ENCODE results near the gene LECT2.

The LECT2 gene

GRCh38 chr5:135978212-135978631 is 23.4 kb upstream of the LECT2 start:
- DNase-seq, result no peak

- no peak for DNase-seq
Observed at GRCh38 chr5:135977375-135977928, 22.7 kb upstream of the LECT2 start.

- no peak for DNase-seq
Observed at GRCh38 chr5:135976216-135976615, 21.4 kb upstream of the LECT2 start.

GRCh38 chr5:135975122-135975521 is 20.3 kb upstream of the LECT2 start:
- no peak for DNase-seq

- DNase-seq, result no peak
Observed at GRCh38 chr5:135974021-135974600, 19.3 kb upstream of the LECT2 start.

- no peak for DNase-seq
Observed at GRCh38 chr5:135973323-135974020, 18.7 kb upstream of the LECT2 start.

- no peak for DNase-seq
Observed at GRCh38 chr5:135971701-135972100, 16.9 kb upstream of the LECT2 start.

GRCh38 chr5:135966790-135967189 is 12.0 kb upstream of the LECT2 start:
- no peak for DNase-seq

GRCh38 chr5:135966165-135966564 is 11.4 kb upstream of the LECT2 start:
- no peak for DNase-seq

- no peak for DNase-seq
Observed at GRCh38 chr5:135965504-135965903, 10.7 kb upstream of the LECT2 start.

- DNase-seq, result no peak
Observed at GRCh38 chr5:135964670-135965320, 10.0 kb upstream of the LECT2 start.

GRCh38 chr5:135955525-135955924 is 742 bp upstream of the LECT2 start:
- no peak for DNase-seq

- no peak for DNase-seq
Observed at GRCh38 chr5:135953850-135954249, 933 bp downstream of the LECT2 start.

GRCh38 chr5:135952683-135953082 is 2.1 kb downstream of the LECT2 start:
- DNase-seq, result no peak

GRCh38 chr5:135951807-135952206 is 3.0 kb downstream of the LECT2 start:
- no peak for DNase-seq

GRCh38 chr5:135951257-135951656 is 3.5 kb downstream of the LECT2 start:
- DNase-seq, result no peak

GRCh38 chr5:135950611-135951010 is 4.2 kb downstream of the LECT2 start:
- no peak for DNase-seq

- DNase-seq, result peak; percentile 81
Observed at GRCh38 chr5:135944967-135945560, 9.7 kb downstream of the LECT2 start.

- no peak for DNase-seq
Observed at GRCh38 chr5:135944564-135944963, 10.2 kb downstream of the LECT2 start.

- no peak for DNase-seq
Observed at GRCh38 chr5:135942202-135942771, 12.5 kb downstream of the LECT2 start.

GRCh38 chr5:135941711-135942110 is 13.1 kb downstream of the LECT2 start:
- no peak for DNase-seq

GRCh38 chr5:135937245-135937911 is 17.4 kb downstream of the LECT2 start:
- DNase-seq, result no peak

- peak; percentile 31 for DNase-seq
Observed at GRCh38 chr5:135934939-135935338, 19.8 kb downstream of the LECT2 start.
